ENCODE data around the gene AARSD1.
A peak's percentile ranks its signal among the peaks of the same experiment; 100 is the strongest.

AARSD1 gene

GRCh38 chr17:42967925-42968324 lies 3.7 kb upstream of the AARSD1 start:
- no peak overlapping the region for H3K4me3 ChIP-seq (ENCODE audit: control insufficient read depth, low read depth, low read length)
- no peak for DNase-seq (ENCODE audit: low read depth)
- TF ChIP-seq, protein P1, sequence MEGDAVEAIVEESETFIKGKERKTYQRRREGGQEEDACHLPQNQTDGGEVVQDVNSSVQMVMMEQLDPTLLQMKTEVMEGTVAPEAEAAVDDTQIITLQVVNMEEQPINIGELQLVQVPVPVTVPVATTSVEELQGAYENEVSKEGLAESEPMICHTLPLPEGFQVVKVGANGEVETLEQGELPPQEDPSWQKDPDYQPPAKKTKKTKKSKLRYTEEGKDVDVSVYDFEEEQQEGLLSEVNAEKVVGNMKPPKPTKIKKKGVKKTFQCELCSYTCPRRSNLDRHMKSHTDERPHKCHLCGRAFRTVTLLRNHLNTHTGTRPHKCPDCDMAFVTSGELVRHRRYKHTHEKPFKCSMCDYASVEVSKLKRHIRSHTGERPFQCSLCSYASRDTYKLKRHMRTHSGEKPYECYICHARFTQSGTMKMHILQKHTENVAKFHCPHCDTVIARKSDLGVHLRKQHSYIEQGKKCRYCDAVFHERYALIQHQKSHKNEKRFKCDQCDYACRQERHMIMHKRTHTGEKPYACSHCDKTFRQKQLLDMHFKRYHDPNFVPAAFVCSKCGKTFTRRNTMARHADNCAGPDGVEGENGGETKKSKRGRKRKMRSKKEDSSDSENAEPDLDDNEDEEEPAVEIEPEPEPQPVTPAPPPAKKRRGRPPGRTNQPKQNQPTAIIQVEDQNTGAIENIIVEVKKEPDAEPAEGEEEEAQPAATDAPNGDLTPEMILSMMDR (conservative IDR thresholded peaks at IDR 0.05; ENCODE audit: control insufficient read depth, insufficient read depth, low read depth, low read length) = no peak

DNA sequence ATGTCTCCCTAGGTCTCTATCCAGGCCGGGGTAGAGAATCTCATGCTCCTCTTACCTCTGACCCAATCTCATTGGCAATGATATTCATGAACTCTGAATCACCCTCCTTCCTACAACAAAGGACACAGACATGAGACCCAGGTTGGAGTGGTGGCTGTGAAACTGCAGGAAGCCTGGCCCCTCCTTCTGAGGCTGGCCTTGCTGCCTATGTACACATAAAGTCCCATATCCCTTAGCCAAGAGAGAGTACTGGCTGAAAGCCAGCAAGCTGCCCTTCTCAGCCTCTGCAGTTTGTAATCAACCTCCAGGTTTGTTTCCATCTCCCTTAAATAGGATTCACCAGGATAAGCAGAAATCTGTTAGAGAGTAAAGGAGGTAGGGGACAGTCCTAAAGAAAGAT lies 10.6 kb downstream of the AARSD1 start:
- DNase-seq (ENCODE audit: low read depth) = no peak
- H3K4me3 ChIP-seq (ENCODE audit: control insufficient read depth, low read depth, low read length) = no peak overlapping the region
- TF ChIP-seq, protein P1 (conservative IDR thresholded peaks at IDR 0.05; ENCODE audit: control insufficient read depth, insufficient read depth, low read depth, low read length) = no peak

DNA sequence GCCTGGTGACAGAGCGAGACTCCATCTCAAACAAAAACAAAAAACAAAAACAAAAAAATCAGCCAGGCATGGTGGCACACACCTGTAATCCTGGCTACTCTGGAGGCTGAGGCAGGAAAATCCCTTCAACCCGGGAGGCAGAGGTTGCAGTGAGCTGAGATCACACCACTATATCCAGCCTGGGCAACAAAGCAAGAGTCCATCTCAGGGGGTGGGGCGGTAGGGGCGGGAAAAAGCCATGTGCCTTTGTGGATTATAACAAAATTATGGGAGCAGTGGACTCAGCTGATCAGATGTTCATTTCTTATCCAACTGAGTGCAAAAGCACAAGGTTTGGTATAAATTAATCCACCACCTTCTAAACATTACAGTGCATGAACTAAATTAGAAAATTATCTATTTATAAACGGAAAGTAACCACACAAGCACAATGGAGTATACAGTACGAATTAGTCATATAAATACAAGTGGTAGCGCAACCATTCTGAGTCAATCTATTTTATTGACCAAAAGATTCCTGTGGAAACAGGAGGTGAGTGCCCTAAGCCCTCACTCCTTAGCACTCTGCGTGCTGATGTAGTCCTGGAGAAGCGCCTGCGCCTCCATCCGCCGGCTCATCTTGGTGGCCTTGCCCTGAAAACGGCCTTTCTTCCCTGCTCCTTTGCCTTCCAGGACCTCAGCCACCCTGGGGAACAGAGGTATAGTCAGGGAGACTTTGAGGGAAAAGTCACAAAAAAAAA lies 14.0 kb downstream of the AARSD1 start:
- TF ChIP-seq, protein P1 (conservative IDR thresholded peaks at IDR 0.05; ENCODE audit: control insufficient read depth, insufficient read depth, low read depth, low read length) = no peak
- peak; percentile 3 for DNase-seq (ENCODE audit: low read depth)
- H3K4me3 ChIP-seq (ENCODE audit: control insufficient read depth, low read depth, low read length) = no peak overlapping the region

- no peak overlapping the region for H3K4me3 ChIP-seq (ENCODE audit: control insufficient read depth, low read depth, low read length)
- DNase-seq (ENCODE audit: low read depth) = no peak
- TF ChIP-seq, protein P1 (conservative IDR thresholded peaks at IDR 0.05; ENCODE audit: control insufficient read depth, insufficient read depth, low read depth, low read length) = no peak
Measured at GRCh38 chr17:42946812-42947211, 17.4 kb downstream of the AARSD1 start.

DNA sequence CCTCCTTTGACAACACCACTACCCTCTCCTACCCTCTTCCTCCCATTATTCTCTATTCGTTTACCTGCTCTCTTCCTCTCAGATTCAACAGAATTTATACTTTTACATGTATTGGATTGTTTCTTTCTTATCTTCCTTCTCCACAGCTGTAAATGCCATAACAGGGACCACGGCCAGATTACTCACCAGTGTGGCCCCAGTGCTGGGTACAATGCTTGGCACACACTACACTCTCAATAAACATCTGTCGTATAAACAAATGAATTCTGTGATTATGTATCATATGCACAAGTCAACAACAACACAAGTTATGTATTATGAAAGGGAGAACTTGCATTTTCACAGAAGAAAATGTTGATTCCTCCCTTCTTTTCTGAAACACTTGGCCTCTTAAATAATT lies 20.0 kb downstream of the AARSD1 start:
- peak; percentile 3 for DNase-seq (ENCODE audit: low read depth)
- TF ChIP-seq, protein P1 (conservative IDR thresholded peaks at IDR 0.05; ENCODE audit: control insufficient read depth, insufficient read depth, low read depth, low read length) = no peak
- H3K4me3 ChIP-seq (ENCODE audit: control insufficient read depth, low read depth, low read length) = no peak overlapping the region

- peak; percentile 66 for DNase-seq (ENCODE audit: low read depth)
- TF ChIP-seq, protein P1 (conservative IDR thresholded peaks at IDR 0.05; ENCODE audit: control insufficient read depth, insufficient read depth, low read depth, low read length) = peak; percentile 78
- H3K4me3 ChIP-seq (ENCODE audit: control insufficient read depth, low read depth, low read length) = no peak overlapping the region
Measured at GRCh38 chr17:42937712-42938596, 26.3 kb downstream of the AARSD1 start.
